ENCODE measurements around the gene PRPF31. TPM values are rescaled to one million over a fixed set of nuclear protein-coding genes. Genes with fewer than 3 reads are reported as not detected.

The PRPF31 gene
- total RNA-seq, 3 donors from 2014 or later = 34.3 to 54.6 (median 39.9) TPM

GRCh38 chr19:54133957-54134590, 18.5 kb downstream of the PRPF31 start:
- TF ChIP-seq, protein P1, sequence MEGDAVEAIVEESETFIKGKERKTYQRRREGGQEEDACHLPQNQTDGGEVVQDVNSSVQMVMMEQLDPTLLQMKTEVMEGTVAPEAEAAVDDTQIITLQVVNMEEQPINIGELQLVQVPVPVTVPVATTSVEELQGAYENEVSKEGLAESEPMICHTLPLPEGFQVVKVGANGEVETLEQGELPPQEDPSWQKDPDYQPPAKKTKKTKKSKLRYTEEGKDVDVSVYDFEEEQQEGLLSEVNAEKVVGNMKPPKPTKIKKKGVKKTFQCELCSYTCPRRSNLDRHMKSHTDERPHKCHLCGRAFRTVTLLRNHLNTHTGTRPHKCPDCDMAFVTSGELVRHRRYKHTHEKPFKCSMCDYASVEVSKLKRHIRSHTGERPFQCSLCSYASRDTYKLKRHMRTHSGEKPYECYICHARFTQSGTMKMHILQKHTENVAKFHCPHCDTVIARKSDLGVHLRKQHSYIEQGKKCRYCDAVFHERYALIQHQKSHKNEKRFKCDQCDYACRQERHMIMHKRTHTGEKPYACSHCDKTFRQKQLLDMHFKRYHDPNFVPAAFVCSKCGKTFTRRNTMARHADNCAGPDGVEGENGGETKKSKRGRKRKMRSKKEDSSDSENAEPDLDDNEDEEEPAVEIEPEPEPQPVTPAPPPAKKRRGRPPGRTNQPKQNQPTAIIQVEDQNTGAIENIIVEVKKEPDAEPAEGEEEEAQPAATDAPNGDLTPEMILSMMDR (IDR thresholded peaks at IDR 0.05) = no peak
- Histone ChIP-seq H3K9me3 (no peaks in the 10 kb centered on the region), H3K4me1 (ENCODE audit: low read depth) (peaks cover 22% of the 10 kb centered on the region), H3K4me3 (no peak overlapping the region), H3K36me3 (ENCODE audit: low read depth) (peaks cover 7% of the 10 kb centered on the region)
- intact Hi-C loops (cut with DNase I, micrococcal nuclease) = no loop called here
- DNase-seq (no peak), ATAC-seq (no peak)

DNA sequence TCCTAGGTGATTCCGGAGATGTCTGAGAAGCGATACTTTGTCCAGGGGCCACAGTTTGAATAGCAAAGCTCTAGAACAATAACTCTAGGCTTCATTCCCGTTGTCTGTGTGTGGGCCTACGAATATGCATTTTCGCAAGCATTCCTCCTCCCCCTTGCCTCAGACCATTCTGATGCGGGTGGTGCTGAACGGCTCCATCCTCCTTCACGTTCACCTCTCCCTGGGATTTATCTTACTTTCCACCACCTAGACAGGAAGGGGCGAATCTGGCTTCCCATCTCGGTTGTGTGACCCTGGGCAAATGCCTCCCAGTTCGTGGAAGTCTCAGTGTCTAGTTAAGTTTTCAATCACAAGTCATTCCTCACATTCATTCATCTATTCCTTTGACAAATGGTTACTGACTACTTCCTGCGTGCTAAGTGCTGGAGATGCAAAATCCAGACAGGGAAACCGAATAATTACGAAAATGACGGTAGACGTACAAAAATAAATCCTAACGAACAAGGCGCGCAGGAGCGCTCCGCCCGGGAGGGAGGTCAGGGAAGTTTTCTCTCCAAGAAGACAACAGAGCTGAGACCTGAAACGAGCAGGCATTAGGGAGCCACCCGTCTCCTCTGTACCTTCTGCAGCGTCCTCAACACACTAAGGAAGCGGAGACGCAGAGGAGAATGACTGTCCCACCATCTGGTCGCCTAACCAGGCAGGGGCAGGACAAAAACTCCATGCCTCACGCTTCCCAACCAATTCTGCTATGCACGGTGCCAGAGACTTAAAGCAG, 20.7 kb downstream of the PRPF31 start:
- peak overlapping the region; percentile 99 for H3K4me3 ChIP-seq
- TF ChIP-seq, protein P1 (IDR thresholded peaks at IDR 0.05) = no peak
- DNase-seq (no peak), ATAC-seq (no peak)
- intact Hi-C loops (cut with DNase I, micrococcal nuclease) = no loop called here
- H3K9me3 ChIP-seq = no peaks in the 10 kb centered on the region
- peaks cover 7% of the 10 kb centered on the region for H3K36me3 ChIP-seq (ENCODE audit: low read depth)
- peaks cover 35% of the 10 kb centered on the region for H3K4me1 ChIP-seq (ENCODE audit: low read depth)

GRCh38 chr19:54136864-54137698, 21.5 kb downstream of the PRPF31 start:
- DNase-seq (peak; percentile 98 to 100 (median 99)), ATAC-seq (peak; percentile 88)
- TF ChIP-seq, protein P1 (IDR thresholded peaks at IDR 0.05) = no peak
- no peaks in the 10 kb centered on the region for H3K9me3 ChIP-seq
- H3K36me3 ChIP-seq (ENCODE audit: low read depth) = peaks cover 7% of the 10 kb centered on the region
- H3K4me1 ChIP-seq (ENCODE audit: low read depth) = peaks cover 35% of the 10 kb centered on the region
- intact Hi-C loops (cut with DNase I, micrococcal nuclease) = no loop called here
- H3K4me3 ChIP-seq = peak overlapping the region; percentile 99

DNA sequence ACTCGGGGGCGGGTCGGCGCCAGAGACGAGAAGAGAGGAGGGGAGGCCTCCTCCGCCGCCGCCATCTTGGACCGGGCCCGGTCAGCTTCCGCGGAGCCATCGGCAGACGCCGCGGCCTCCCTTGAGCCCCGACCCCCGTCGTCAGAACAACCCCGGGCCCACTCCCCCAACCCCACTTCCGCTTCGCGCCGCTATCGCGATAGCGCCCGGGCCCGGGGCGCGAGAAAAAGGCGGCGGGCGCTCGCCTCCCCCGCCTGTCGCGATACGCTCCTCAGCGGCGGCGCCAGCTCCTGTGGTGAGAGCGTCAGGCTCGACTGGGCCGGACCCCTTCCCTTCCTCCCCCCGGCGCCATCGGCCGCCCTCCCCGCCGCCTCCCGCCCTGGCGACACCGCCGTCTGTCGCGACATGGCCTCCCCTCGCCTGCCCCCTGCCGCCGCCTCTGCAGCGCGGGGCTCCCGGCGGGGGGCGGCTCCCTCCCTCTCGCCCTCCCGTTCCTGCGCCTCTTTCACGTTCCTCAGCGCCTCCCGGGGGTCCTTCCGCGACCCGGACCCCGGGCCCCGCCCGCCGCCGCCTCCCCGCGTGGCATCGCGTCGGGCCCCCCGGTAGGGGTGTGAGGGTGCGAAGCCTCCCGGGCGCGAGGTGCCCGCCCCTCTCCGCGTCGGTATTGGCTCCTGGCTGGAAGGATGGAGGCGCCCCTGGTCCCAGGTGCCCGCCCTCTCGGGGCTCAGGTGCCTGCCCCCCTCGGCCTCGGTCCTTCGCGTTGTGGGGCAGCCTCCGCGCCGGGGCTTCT, 22.3 kb downstream of the PRPF31 start, which contains the start of gene CNOT3:
TSS of gene CNOT3 (plus strand) at position 64 of the 790 bp plus-strand sequence. CDS start 5,217 bp downstream, outside the sequence.
- TF ChIP-seq, protein P1 (IDR thresholded peaks at IDR 0.05) = no peak
- Histone ChIP-seq H3K36me3 (ENCODE audit: low read depth) (peaks cover 7% of the 10 kb centered on the region), H3K4me1 (ENCODE audit: low read depth) (peaks cover 35% of the 10 kb centered on the region), H3K4me3 (peak within 1 kb of the TSS; percentile 99), H3K9me3 (no peaks in the 10 kb centered on the region)
- DNase-seq (peak in 2 of 3 donors; percentile 63 to 73), ATAC-seq (no peak)
- intact Hi-C loops (cut with DNase I, micrococcal nuclease) = no loop called here
